Nucleus accumbens (tissue), 56 donors: Measurements from ENCODE around the gene NELL1.

Experiments used
- DNase-seq, 56 donors: peaks; one replicate each; lab custom pipeline; 2025; lab: John Stamatoyannopoulos, UW

Gene NELL1

GRCh38 chr11:21612326-21612725, 942.9 kb downstream of the NELL1 start:
- no peak for DNase-seq

GRCh38 chr11:21614961-21615360, 945.6 kb downstream of the NELL1 start:
- no peak for DNase-seq

GRCh38 chr11:21615955-21616371, 946.6 kb downstream of the NELL1 start:
- DNase-seq, result no peak

- peak in 4 of 56 donors; percentile 8 to 31 (median 23) for DNase-seq
Measured at GRCh38 chr11:21622566-21622965, 953.2 kb downstream of the NELL1 start.

- no peak for DNase-seq
Measured at GRCh38 chr11:21622995-21623394, 953.6 kb downstream of the NELL1 start.
